IPS-NIHi11 (cell line): Measurements from ENCODE around the gene CADM2.

ENCODE experiments used
- DNase-seq: peaks from one replicate; pipeline ENCODE4 v3.0.0; 2012; ENCODE audit warnings: mixed read lengths, low spot score

Gene CADM2

GRCh38 chr3:84984429-84984828, 25.6 kb downstream of the CADM2 start:
- no peak for DNase-seq

GRCh38 chr3:84985795-84986194, 27.0 kb downstream of the CADM2 start:
- no peak for DNase-seq

DNA sequence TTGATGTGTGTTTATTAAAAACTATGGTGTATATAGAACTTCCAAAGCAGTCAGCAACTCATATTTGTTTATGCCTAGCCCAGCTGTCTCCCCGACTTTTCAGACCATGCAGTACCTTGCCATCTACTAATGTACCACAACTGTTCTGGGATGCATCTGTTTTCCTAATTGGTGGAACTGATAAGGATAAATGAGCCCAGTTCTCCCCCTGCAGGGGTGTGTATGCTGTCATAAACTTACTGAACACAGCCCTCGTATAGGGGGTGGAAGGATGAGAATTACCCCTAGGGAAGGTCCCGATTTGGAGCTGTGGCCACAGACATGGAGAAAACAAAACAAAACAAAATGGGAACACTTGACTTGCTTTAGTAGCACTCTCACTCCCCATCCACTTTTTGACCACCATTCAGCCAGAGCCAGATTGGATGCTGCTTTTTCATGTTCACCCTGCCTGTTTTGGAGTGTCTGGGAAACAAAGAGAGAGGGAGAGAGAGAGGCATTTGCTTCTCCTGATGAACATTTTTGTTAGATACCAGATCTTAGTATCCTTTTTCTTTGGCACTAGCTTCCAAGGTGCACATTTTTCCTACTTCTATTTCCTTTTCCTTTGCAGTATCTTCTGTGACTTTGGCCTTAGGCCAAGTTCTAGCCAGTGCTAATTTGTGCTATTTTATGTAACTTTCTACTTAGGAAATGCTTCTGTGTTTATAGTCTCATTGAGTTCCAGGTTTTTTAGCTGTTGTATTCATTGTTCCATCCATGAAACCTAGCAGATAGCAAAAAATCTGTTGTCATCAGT, 29.1 kb downstream of the CADM2 start:
- DNase-seq: no peak

DNA sequence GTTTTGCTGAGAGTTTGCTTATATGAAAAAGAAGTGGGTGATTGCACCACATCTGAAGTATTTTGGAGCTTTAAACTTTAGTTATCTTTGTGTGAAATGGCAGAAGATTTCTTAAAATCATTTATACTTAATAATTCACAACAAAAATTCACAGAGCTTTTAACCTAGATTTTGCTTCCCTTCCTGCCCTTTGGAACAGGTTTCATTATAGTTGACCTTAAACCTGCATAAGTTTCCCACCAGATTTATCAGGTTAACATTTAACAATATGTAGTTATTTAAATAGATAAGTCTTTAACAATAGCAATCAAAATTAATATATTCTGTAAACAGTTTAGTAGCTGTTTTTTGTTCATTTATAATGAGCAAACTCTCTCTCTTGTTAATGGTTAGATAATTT, 30.3 kb downstream of the CADM2 start:
- DNase-seq: no peak

GRCh38 chr3:84991422-84991900, 32.7 kb downstream of the CADM2 start:
- no peak for DNase-seq

- DNase-seq: no peak
These were observed 35.2 kb downstream of the CADM2 start for GRCh38 chr3:84993956-84994355.

- DNase-seq: no peak
These were observed 39.8 kb downstream of the CADM2 start for GRCh38 chr3:84998545-84998944.

- DNase-seq: no peak
These were observed 44.7 kb downstream of the CADM2 start for GRCh38 chr3:85003479-85003878.

- no peak for DNase-seq
These were observed 45.4 kb downstream of the CADM2 start for GRCh38 chr3:85004147-85004546.

DNA sequence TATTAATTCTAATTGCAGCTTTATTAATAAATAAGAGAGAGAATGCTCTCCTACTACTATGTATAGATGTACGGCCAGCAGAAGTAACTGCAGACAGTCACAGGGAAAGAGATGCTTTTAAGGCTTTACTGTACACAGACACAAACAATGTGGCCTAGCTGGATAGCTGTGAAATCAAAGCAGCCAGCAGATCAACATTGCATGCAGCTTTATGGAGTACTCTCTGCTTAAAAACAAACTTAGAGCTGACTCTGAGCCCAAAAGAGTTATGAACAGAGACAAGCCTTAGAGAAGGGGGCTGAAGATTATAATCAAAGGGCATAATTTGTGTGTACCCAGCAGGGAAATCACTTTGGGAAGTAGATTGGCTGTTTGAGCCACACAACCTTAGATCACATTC, 47.2 kb downstream of the CADM2 start:
- DNase-seq: no peak

- no peak for DNase-seq
These were observed 48.7 kb downstream of the CADM2 start for GRCh38 chr3:85007195-85008094.

DNA sequence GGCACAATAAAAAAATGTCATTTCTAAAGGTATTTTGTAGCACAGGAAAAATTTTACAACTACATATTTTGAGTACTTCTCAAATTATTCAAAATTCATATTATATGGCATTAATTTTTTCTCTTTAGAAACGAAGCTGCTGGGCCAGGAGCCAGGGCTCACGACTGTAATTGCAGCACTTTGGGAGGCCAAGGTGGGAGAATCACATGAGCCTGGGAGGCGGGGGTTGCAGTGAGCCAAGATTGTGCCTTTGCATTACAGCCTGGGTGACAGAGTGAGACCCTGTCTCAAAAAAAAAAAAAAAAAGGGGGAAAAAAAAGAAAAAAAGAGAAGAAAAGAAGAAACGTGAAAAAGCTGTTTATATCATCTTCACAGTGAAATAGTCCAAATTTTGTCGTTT, 62.0 kb downstream of the CADM2 start:
- DNase-seq: no peak

GRCh38 chr3:85030052-85030451, 71.3 kb downstream of the CADM2 start:
- DNase-seq: no peak

GRCh38 chr3:85037203-85037602, 78.4 kb downstream of the CADM2 start:
- no peak for DNase-seq

- DNase-seq: no peak
These were observed 82.2 kb downstream of the CADM2 start for GRCh38 chr3:85041001-85041400.

- no peak for DNase-seq
These were observed 82.8 kb downstream of the CADM2 start for GRCh38 chr3:85041562-85042055.

DNA sequence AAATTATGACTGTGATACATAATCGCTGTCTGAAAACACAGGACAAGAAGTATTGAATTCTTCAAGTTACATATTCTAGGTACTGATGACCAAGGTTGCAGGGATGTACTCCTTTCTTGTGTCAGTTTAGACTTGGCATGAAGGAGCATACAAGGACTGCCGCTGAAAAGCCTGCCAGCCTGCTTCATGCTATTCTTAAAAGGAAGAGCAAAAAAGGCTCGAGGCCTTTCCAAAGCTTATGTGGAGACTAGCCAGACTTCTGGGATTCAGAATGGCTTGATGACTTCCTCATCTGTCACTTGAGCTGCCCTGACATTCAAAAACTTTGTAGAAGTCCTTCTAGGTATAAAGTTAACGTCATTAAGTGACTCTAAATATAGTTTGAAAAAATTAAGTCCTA, 92.0 kb downstream of the CADM2 start:
- no peak for DNase-seq

DNA sequence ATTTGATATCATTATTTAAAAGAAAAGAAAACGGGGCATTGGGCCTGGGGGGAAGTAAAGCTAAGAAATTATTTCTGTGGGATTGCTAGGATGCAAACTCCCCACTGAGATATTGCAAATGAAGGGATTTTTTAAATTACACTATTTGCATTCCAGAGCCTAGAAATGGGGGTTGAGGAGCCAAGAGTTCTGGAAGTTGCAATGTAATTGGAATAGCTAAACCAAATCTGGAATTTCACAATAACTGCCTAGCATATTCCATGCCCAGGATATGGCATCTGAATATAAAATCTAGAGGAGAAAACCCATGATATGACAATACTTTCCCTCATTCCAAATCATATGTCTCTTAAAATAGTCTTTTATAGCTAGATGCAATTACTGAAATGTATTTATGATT, 93.0 kb downstream of the CADM2 start:
- no peak for DNase-seq

GRCh38 chr3:85053626-85054025, 94.8 kb downstream of the CADM2 start:
- DNase-seq: no peak

- no peak for DNase-seq
These were observed 95.8 kb downstream of the CADM2 start for GRCh38 chr3:85054579-85054978.

DNA sequence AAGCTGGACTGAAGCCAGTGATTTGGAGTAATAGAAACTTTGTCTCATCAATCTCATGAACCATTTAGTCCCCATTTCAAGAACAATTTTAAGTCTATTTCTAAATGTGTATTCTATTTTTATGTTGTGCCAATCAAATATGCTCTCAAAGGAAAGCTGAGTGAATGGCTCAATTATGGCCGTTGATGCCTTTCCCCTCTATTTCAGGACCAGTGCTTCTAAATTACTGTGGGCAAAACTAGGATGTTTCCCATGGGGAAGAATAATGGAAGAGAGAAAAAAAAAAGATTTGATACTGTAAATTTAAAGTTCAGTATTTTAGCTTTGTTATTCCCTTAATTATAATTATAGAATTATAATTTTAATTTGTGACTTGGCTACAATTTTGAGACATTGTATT, 110.1 kb downstream of the CADM2 start:
- DNase-seq: no peak

DNA sequence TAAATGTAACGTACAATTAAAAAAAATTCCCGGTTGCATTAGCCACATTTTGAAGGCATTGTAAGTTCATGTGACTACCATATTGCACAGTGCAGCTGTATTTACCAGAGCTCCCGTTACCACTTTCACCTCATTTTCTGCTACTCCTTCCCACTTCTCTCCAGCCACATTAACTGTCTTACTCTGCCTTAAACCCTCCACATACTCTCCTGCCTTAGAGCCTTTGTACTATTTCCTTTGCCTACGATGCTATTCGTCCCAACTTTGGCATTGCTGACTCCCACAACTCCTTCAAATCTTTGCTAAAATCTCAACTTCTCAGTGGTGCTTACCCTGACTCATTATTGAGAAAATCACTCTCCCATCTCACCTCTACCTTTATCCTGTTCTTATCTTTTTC, 115.2 kb downstream of the CADM2 start:
- DNase-seq: no peak

DNA sequence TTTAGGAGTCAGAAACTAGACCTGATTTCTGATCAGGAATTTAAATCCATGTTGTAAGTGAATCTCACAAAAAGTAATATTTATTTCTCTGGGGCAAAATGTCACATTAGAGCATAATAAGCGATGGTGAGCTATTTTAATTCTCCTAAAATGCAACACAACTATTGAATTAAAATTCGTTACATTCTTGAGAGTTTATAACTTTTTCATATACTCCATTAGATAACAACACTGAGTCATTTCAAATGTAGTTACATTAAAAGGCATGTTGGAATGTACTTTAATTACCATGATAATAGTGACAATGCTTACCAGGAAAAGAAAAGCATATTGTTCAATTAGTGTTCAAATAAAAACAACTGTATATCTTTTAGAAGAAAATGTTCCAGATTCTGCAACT, 116.9 kb downstream of the CADM2 start:
- DNase-seq: no peak
